Left lung (tissue), 10 donors: Measurements from ENCODE around the gene NCAPD3. TPM values are rescaled to one million over a fixed set of nuclear protein-coding genes. Genes with fewer than 3 reads are reported as not detected.

Experiments used
- ATAC-seq: fragments of 200-7000 bp; cut with Tn5 transposase; one replicate; pipeline ENCODE4 v1.9.1; 2020; ENCODE audit warnings: moderate library complexity
- DNase-seq, 4 donors: peaks; one replicate each; pipeline ENCODE4 v3.0.0-alpha.2; 2013 to 2020
- H3K27ac ChIP-seq, 2 donors: fragments of 200-600 bp; sonication (generic) in 1 of 2; one replicate each; pipeline versions ENCODE4 v1.5.0 to v1.8.0; 2020 to 2021
- H3K27me3 ChIP-seq, 2 donors: fragments of 200-600 bp; sonication (generic) in 1 of 2; one replicate each; pipeline versions ENCODE4 v1.5.0 to v1.8.0; 2020 to 2021
- H3K36me3 ChIP-seq, 2 donors: fragments of 200-600 bp; sonication (generic) in 1 of 2; one replicate each; pipeline versions ENCODE4 v1.5.0 to v1.8.0; 2020 to 2021
- H3K4me1 ChIP-seq, 2 donors: fragments of 200-600 bp; one replicate each; pipeline ENCODE4 v1.8.0; 2021
- H3K4me3 ChIP-seq, 2 donors: fragments of 200-600 bp; sonication (generic) in 1 of 2; one replicate each; pipeline versions ENCODE4 v1.5.0 to v1.8.0; 2020 to 2021; ENCODE audit warnings: mild to moderate bottlenecking in 1 of 2
- H3K9me3 ChIP-seq, 2 donors: fragments of 200-600 bp; sonication (generic) in 1 of 2; one replicate each; pipeline versions ENCODE4 v1.5.0 to v1.8.0; 2020 to 2021
- intact Hi-C, 2 donors: fragments of 100-400 bp; cut with DNase I; formaldehyde crosslinking; loops; one replicate each; pipeline versions ENCODE4 v1.11.2 to v1.14.2; 2022
- polyA plus RNA-seq, 6 donors: library from polyadenylated mRNA; unstranded; fragments of 120-200 nt; gene quantifications; one replicate each; pipeline ENCODE4 v1.2.1, GENCODE V29; 2013; ENCODE audit not compliant: insufficient read length in 6 of 6
- total RNA-seq, 2 donors: library from RNA; stranded (reverse); fragmentation: NEBNext Ultra II Directional; extraction: Animal tissue kit (Norgen Biotek cat#: 25700); gene quantifications; one replicate each; pipeline ENCODE4 v1.2.1, GENCODE V29; 2021
- TF ChIP-seq, protein P1 (sequence below), 2 donors: fragments of 200-600 bp; sonication (generic) in 1 of 2; IDR thresholded peaks; one replicate each; pipeline versions ENCODE4 v1.5.0 to v1.8.0; 2021; ENCODE audit warnings: antibody characterized with exemption in 2 of 2
- donor health status: DM: no; HTN: yes; CAD: no.
- donor health status: DM: no; HTN: no; CAD: no.

NCAPD3 gene
- total and polyA plus RNA-seq, 8 donors: 16.4 to 37.7 (median 32.6) TPM

- ATAC-seq (no peak), DNase-seq (no peak)
- H3K27me3 ChIP-seq: no peaks in the 10 kb centered on the region
- H3K9me3 ChIP-seq: no peaks in the 10 kb centered on the region
- intact Hi-C loops: no loop called here
- peaks cover 0 to 42% of the 10 kb centered on the region in 2 donors for H3K36me3 ChIP-seq
- H3K4me3 ChIP-seq: no peak overlapping the region
- H3K4me1 ChIP-seq: peaks cover 18 to 47% of the 10 kb centered on the region in 2 donors
- H3K27ac ChIP-seq: no peak overlapping the region
- TF ChIP-seq, protein P1, sequence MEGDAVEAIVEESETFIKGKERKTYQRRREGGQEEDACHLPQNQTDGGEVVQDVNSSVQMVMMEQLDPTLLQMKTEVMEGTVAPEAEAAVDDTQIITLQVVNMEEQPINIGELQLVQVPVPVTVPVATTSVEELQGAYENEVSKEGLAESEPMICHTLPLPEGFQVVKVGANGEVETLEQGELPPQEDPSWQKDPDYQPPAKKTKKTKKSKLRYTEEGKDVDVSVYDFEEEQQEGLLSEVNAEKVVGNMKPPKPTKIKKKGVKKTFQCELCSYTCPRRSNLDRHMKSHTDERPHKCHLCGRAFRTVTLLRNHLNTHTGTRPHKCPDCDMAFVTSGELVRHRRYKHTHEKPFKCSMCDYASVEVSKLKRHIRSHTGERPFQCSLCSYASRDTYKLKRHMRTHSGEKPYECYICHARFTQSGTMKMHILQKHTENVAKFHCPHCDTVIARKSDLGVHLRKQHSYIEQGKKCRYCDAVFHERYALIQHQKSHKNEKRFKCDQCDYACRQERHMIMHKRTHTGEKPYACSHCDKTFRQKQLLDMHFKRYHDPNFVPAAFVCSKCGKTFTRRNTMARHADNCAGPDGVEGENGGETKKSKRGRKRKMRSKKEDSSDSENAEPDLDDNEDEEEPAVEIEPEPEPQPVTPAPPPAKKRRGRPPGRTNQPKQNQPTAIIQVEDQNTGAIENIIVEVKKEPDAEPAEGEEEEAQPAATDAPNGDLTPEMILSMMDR (IDR thresholded peaks at IDR 0.05): no peak
Measured at GRCh38 chr11:134250675-134251074, 26.9 kb upstream of the NCAPD3 start.

DNA sequence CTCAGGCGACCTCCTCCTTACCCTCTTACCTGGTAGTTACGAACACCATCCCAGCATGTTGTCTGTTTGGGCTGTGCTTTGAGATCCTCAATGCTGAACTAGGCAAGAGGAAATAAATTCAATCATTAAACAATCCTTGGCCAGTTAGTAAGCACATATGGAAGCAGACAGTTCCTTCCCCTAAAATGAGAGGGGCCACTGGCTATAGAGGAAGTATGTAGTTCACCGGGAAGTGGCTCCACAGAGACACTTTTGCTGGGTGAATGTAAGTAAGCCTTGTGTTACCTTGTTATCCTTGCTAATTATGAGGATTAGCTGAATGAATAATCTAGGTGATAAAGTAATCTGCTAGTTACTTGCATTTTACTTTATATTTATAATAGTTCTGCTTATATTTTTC, 26.5 kb upstream of the NCAPD3 start:
- TF ChIP-seq, protein P1 (IDR thresholded peaks at IDR 0.05): no peak
- H3K9me3 ChIP-seq: no peaks in the 10 kb centered on the region
- no peak for ATAC-seq
- intact Hi-C loops: no loop called here
- H3K27ac ChIP-seq: no peak overlapping the region
- H3K4me1 ChIP-seq: peaks cover 18 to 42% of the 10 kb centered on the region in 2 donors
- DNase-seq: no peak
- H3K36me3 ChIP-seq: peaks cover 0 to 46% of the 10 kb centered on the region in 2 donors
- no peak overlapping the region for H3K4me3 ChIP-seq
- no peaks in the 10 kb centered on the region for H3K27me3 ChIP-seq

DNA sequence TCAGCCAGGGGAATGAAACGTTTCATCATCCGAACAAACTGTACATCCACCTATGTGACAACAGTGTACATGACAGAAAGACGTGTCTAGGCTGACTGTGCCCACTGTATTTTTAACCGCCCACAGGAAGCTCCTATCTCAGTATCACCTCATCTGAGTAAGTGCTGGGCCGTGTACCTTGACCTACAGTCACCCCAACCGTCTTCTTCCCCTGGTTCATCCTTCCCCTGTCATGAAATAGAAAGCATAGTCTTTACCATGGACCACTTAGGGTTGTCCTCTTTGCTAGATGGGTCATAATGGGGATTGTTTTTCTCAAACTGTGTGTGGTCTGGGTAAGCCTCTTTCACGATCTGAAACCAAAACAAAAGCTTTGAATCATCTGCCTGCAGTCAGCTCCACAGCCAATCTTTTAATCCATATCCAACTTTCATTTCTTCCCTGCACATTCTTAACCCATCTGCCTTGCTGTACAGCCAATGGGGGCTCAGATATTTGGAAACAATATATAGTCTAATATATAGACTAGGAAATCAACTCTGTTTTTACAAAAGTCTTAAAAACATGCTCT, 25.2 kb upstream of the NCAPD3 start:
- Histone ChIP-seq H3K36me3 (peaks cover 0 to 59% of the 10 kb centered on the region in 2 donors), H3K9me3 (no peaks in the 10 kb centered on the region), H3K27me3 (no peaks in the 10 kb centered on the region), H3K4me1 (peaks cover 11 to 30% of the 10 kb centered on the region in 2 donors), H3K4me3 (no peak overlapping the region), H3K27ac (no peak overlapping the region)
- DNase-seq (no peak), ATAC-seq (no peak)
- TF ChIP-seq, protein P1 (IDR thresholded peaks at IDR 0.05): no peak
- intact Hi-C loops: no loop called here

GRCh38 chr11:134246678-134247077, 22.9 kb upstream of the NCAPD3 start:
- peaks cover 0 to 82% of the 10 kb centered on the region in 2 donors for H3K36me3 ChIP-seq
- ATAC-seq: no peak
- no peaks in the 10 kb centered on the region for H3K9me3 ChIP-seq
- no peak overlapping the region for H3K27ac ChIP-seq
- H3K4me1 ChIP-seq: peaks cover 4 to 18% of the 10 kb centered on the region in 2 donors
- DNase-seq: no peak
- no peaks in the 10 kb centered on the region for H3K27me3 ChIP-seq
- TF ChIP-seq, protein P1 (IDR thresholded peaks at IDR 0.05): no peak
- intact Hi-C loops: no loop called here
- no peak overlapping the region for H3K4me3 ChIP-seq

DNA sequence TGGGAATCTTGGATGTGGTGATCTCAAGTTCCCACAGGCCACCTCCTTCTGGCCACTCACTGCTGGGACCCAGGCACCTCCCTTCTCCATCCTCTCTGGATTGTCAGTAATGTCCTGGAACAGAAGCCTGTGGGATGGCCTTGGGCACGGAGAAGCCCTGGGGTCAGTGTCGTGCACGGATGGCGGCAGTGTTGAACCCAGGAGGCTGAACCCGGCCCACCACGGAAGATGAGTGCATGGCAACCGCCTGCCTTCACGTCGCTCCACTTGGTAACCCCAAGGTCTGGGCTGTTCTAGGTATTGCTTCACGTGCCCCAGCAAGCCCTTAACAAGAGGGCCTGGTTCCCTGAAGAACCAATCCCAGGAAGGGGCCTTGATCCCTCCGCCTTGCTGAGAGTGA, 22.3 kb upstream of the NCAPD3 start:
- Histone ChIP-seq H3K27ac (no peak overlapping the region), H3K9me3 (no peaks in the 10 kb centered on the region), H3K4me3 (no peak overlapping the region), H3K27me3 (no peaks in the 10 kb centered on the region), H3K4me1 (peaks cover 0 to 14% of the 10 kb centered on the region in 2 donors), H3K36me3 (peaks cover 0 to 88% of the 10 kb centered on the region in 2 donors)
- intact Hi-C loops: no loop called here
- ATAC-seq (no peak), DNase-seq (no peak)
- TF ChIP-seq, protein P1 (IDR thresholded peaks at IDR 0.05): no peak
